GM19239 (cell line): Measurements from ENCODE around the gene CASP6.

ENCODE experiments used
- DNase-seq: peaks from one replicate; pipeline ENCODE4 v3.0.0; 2011; ENCODE audit warnings: low spot score; ENCODE audit not compliant: insufficient read length
- FAIRE-seq: peaks from 2 replicates; lab custom pipeline; 2011; peaks lifted over from hg19 to GRCh38; lab: Jason Lieb, UNC

Gene CASP6

GRCh38 chr4:109702950-109703663 is at the start of gene CASP6:
Gene CASP6, minus strand, starts transcription at chr4:109703445. Its CDS starts 50 bp downstream, at chr4:109703395.
- FAIRE-seq, result no peak

GRCh38 chr4:109752525-109752924 is 49.3 kb upstream of the CASP6 start:
- FAIRE-seq, result peak; percentile 58

More at GRCh38 chr4:109702950-109703663, at the start of gene CASP6:
- DNase-seq, result peak; percentile 58

GRCh38 chr4:109751852-109752251 is 48.6 kb upstream of the CASP6 start:
- FAIRE-seq, result no peak
- DNase-seq, result no peak

More at GRCh38 chr4:109752525-109752924, 49.3 kb upstream of the CASP6 start:
- DNase-seq, result no peak

GRCh38 chr4:109750652-109751244 is 47.5 kb upstream of the CASP6 start:
- DNase-seq (no peak), FAIRE-seq (no peak)

- FAIRE-seq, result no peak
Observed at GRCh38 chr4:109749388-109750082, 46.3 kb upstream of the CASP6 start.

GRCh38 chr4:109748114-109748513 is 44.9 kb upstream of the CASP6 start:
- no peak for DNase-seq
- no peak for FAIRE-seq

More at GRCh38 chr4:109749388-109750082, 46.3 kb upstream of the CASP6 start:
- DNase-seq, result no peak

- DNase-seq, result no peak
Observed at GRCh38 chr4:109746728-109747127, 43.5 kb upstream of the CASP6 start.

GRCh38 chr4:109745830-109746229 is 42.6 kb upstream of the CASP6 start:
- DNase-seq (no peak), FAIRE-seq (no peak)

More at GRCh38 chr4:109746728-109747127, 43.5 kb upstream of the CASP6 start:
- FAIRE-seq, result no peak

GRCh38 chr4:109739547-109739946 is 36.3 kb upstream of the CASP6 start:
- DNase-seq (no peak), FAIRE-seq (no peak)

GRCh38 chr4:109738104-109738872 is 35.0 kb upstream of the CASP6 start:
- DNase-seq (no peak), FAIRE-seq (no peak)

GRCh38 chr4:109735566-109736365 is 32.5 kb upstream of the CASP6 start:
- no peak for DNase-seq
- FAIRE-seq, result no peak

- FAIRE-seq (no peak), DNase-seq (no peak)
Observed at GRCh38 chr4:109733728-109734127, 30.5 kb upstream of the CASP6 start.

GRCh38 chr4:109730619-109731545 is 27.6 kb upstream of the CASP6 start:
- no peak for DNase-seq
- no peak for FAIRE-seq

- DNase-seq (peak; percentile 85), FAIRE-seq (peak; percentile 69)
Observed at GRCh38 chr4:109729718-109730618, 26.7 kb upstream of the CASP6 start, which contains the start of gene PLA2G12A. Gene PLA2G12A, minus strand, starts transcription at chr4:109730070. Its CDS starts 261 bp downstream, at chr4:109729809.

GRCh38 chr4:109729117-109729717 is 26.0 kb upstream of the CASP6 start:
- DNase-seq (no peak), FAIRE-seq (no peak)

- DNase-seq, result no peak
Observed at GRCh38 chr4:109728385-109728784, 25.1 kb upstream of the CASP6 start.

GRCh38 chr4:109723110-109723509 is 19.9 kb upstream of the CASP6 start:
- no peak for FAIRE-seq
- no peak for DNase-seq

More at GRCh38 chr4:109728385-109728784, 25.1 kb upstream of the CASP6 start:
- no peak for FAIRE-seq
